IPS DF 6.9 (cell line): ENCODE results near the gene PLEKHA7.

Source experiments
- DNase-seq: peaks from one replicate; pipeline ENCODE4 v3.0.0-alpha.2; 2013; ENCODE audit warnings: low read depth, low spot score
- H3K27ac ChIP-seq: one replicate; pipeline ENCODE4 v1.5.1; 2013; ENCODE audit warnings: low read length, control low read depth
- H3K27me3 ChIP-seq: 2 replicates; pipeline ENCODE4 v1.6.1; 2013; ENCODE audit warnings: mild to moderate bottlenecking, low read length; ENCODE audit not compliant: control insufficient read depth, insufficient read depth
- H3K36me3 ChIP-seq: 2 replicates; pipeline ENCODE4 v1.6.1; 2013; ENCODE audit warnings: low read length; ENCODE audit not compliant: control insufficient read depth, insufficient read depth
- H3K4me1 ChIP-seq: 2 replicates; pipeline ENCODE4 v1.6.1; 2013; ENCODE audit warnings: low read length; ENCODE audit not compliant: control insufficient read depth, insufficient read depth
- H3K4me3 ChIP-seq: 2 replicates; pipeline ENCODE4 v1.5.1; 2013; ENCODE audit warnings: mild to moderate bottlenecking, low read length
- H3K9me3 ChIP-seq: 2 replicates; pipeline ENCODE4 v1.6.1; 2013; ENCODE audit warnings: low read length, inconsistent platforms; ENCODE audit not compliant: control insufficient read depth, insufficient read depth
- WGBS: extraction: QIAGEN DNeasy Blood & Tissue Kit; methylation state at CpG from one replicate; pipeline ENCODE4 v1.1.7; 2013; ENCODE audit warnings: mixed read lengths, missing lambda C conversion rate; ENCODE audit not compliant: insufficient read length, insufficient coverage; 5-methylcytosine and 5-hydroxymethylcytosine counted together

Gene PLEKHA7

GRCh38 chr11:16774936-16775613 is 239.1 kb downstream of the PLEKHA7 start:
- no peaks in the 10 kb centered on the region for H3K9me3 ChIP-seq
- no peak for DNase-seq
- H3K27me3 ChIP-seq: no peaks in the 10 kb centered on the region
- peaks cover 2% of the 10 kb centered on the region; the same call in 1 of the 2 replicates for H3K4me1 ChIP-seq
- no peaks in the 10 kb centered on the region; the same call in 1 of the 2 replicates for H3K36me3 ChIP-seq
- no peak overlapping the region for H3K27ac ChIP-seq
- no peak overlapping the region for H3K4me3 ChIP-seq
- WGBS: no CpG with 5 or more reads among the region's 11 CpGs

DNA sequence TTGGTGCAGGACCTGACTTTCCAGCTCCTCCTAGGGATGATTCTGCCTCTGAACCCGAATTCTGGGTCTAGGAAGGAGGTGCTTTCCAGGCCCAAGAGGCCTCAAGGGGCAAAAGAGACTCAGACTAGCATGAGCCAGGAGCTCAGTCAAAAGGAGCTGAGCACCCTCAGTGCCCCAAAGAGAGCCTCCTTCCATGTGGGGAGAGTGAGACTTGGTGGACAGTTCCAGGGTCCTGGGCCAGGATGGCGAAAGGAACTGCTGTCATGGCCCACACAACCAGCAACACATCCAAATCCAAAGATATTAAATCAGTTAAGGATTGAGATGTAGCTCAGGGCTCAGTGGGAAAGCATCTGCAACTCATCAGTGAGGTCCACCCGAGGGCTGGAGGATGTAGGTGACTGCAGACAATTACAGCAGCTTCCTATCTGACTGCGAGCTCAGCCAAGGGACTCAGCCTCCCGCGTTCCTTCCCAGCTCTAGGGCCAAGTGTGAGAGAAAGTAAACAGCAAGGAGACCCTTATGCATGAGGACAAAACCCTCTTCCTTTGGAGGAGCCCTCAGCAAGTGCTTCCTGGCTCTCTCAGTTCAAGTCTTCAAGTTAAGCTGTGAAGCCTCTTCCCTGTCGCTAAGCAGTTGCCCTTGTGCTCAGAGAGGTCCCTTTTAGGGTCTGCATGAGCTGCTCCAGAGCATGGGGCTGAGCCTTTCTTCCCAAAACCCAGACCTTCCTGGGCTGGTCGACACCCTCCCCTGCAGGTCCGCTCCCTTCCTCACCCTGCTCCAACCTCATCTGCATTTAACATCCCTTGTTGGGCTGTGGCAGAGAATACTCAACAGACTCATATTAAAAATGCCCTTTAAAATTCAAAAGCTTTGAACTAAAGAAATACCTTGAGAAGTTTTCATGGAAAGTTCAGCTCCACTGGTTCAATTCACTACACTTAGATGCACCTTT is 240.0 kb downstream of the PLEKHA7 start:
- Histone ChIP-seq H3K27me3 (no peaks in the 10 kb centered on the region), H3K36me3 (no peaks in the 10 kb centered on the region; the same call in 1 of the 2 replicates), H3K4me1 (peaks cover 2% of the 10 kb centered on the region; the same call in 1 of the 2 replicates), H3K9me3 (no peaks in the 10 kb centered on the region), H3K27ac (no peak overlapping the region), H3K4me3 (no peak overlapping the region)
- no peak for DNase-seq
- WGBS: no CpG with 5 or more reads among the region's 9 CpGs

GRCh38 chr11:16772141-16772512 is 242.1 kb downstream of the PLEKHA7 start:
- Histone ChIP-seq H3K36me3 (no peaks in the 10 kb centered on the region; the same call in 1 of the 2 replicates), H3K27me3 (no peaks in the 10 kb centered on the region), H3K27ac (no peak overlapping the region), H3K4me3 (no peak overlapping the region), H3K4me1 (peaks cover 2% of the 10 kb centered on the region; the same call in 1 of the 2 replicates), H3K9me3 (no peaks in the 10 kb centered on the region)
- DNase-seq: no peak
- WGBS: no CpG with 5 or more reads among the region's 2 CpGs

GRCh38 chr11:16771350-16772140 is 242.7 kb downstream of the PLEKHA7 start:
- Histone ChIP-seq H3K27ac (no peak overlapping the region), H3K27me3 (no peaks in the 10 kb centered on the region), H3K36me3 (no peaks in the 10 kb centered on the region; the same call in 1 of the 2 replicates), H3K4me1 (peaks cover 2% of the 10 kb centered on the region; the same call in 1 of the 2 replicates), H3K4me3 (no peak overlapping the region), H3K9me3 (no peaks in the 10 kb centered on the region)
- WGBS: no CpG with 5 or more reads among the region's 12 CpGs
- DNase-seq: no peak

DNA sequence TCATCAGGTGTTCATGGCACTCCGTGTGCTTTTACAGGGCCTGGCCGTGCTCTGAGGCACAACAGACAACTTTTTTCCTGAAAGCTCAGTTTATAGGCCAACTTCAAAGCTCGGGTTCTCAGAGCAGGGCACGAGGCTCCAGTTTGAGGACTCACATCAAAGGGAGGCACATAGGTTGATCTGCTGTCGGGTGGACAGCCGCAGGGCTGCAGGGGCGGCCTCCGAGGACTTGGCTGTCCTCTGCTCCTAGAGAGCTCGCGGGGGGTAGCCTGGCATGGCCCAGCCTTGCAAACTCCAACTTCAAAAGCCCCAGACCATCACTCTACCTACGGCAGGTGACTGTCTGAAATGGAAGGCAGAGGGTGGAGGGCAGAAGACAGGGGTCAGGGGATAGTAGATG is 244.2 kb downstream of the PLEKHA7 start:
- no CpG with 5 or more reads among the region's 11 CpGs for WGBS
- no peaks in the 10 kb centered on the region; the same call in 1 of the 2 replicates for H3K36me3 ChIP-seq

GRCh38 chr11:16769386-16769785 is 244.8 kb downstream of the PLEKHA7 start:
- Histone ChIP-seq H3K4me3 (no peak overlapping the region), H3K9me3 (no peaks in the 10 kb centered on the region), H3K36me3 (no peaks in the 10 kb centered on the region; the same call in 1 of the 2 replicates), H3K27me3 (no peaks in the 10 kb centered on the region), H3K27ac (no peak overlapping the region), H3K4me1 (no peaks in the 10 kb centered on the region)
- no peak for DNase-seq
- WGBS: no CpG with 5 or more reads among the region's 4 CpGs

More for the DNA sequence above, 244.2 kb downstream of the PLEKHA7 start:
- Histone ChIP-seq H3K4me3 (no peak overlapping the region), H3K4me1 (no peaks in the 10 kb centered on the region), H3K27ac (no peak overlapping the region), H3K27me3 (no peaks in the 10 kb centered on the region), H3K9me3 (no peaks in the 10 kb centered on the region)
- no peak for DNase-seq

DNA sequence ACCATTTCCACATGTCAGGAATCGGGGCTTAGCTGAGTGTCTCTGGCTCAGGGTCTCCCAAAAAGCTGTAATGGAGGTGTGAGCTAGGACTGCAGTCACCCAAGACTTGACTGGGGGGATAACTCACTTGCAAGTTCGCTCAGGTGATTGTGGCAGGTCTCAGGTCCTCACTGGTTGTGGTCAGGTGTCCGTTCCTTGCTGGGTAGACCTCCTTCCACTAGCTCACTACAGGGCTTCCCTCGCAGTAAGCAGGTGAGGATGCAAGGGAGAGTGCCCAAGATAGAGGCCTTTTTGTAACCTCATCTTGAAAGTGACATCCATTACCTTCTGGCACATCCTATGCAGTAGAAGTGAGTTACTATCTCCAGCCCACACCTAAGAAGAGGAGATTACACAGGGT is 246.3 kb downstream of the PLEKHA7 start:
- Histone ChIP-seq H3K9me3 (no peaks in the 10 kb centered on the region), H3K4me1 (no peaks in the 10 kb centered on the region), H3K36me3 (no peaks in the 10 kb centered on the region; the same call in 1 of the 2 replicates), H3K27me3 (no peaks in the 10 kb centered on the region), H3K27ac (no peak overlapping the region), H3K4me3 (no peak overlapping the region)
- no CpG with 5 or more reads among the region's 4 CpGs for WGBS
- no peak for DNase-seq

DNA sequence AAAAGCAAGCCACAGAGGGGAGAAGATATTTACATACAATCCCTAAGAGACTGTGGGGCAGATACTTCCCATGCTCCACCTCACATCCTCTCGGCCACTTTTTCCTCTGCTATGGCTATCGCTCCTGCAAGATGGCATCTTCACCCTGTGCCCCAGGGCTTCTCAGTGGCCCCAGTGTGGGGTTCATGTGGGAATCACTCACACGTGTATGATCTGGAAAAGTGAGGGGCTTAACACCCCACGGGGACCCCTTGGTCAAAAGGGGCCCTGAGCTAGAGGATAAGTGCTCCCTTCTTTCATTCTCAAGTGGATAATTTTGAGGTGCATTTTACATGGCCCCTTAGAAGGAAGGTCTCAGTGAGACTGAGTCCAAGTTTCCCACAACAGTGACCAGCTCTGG is 247.1 kb downstream of the PLEKHA7 start:
- H3K9me3 ChIP-seq: no peaks in the 10 kb centered on the region
- H3K27ac ChIP-seq: no peak overlapping the region
- H3K36me3 ChIP-seq: no peaks in the 10 kb centered on the region; the same call in 1 of the 2 replicates
- no peaks in the 10 kb centered on the region for H3K4me1 ChIP-seq
- WGBS: no CpG with 5 or more reads among the region's 4 CpGs
- no peak for DNase-seq
- no peaks in the 10 kb centered on the region for H3K27me3 ChIP-seq
- no peak overlapping the region for H3K4me3 ChIP-seq

DNA sequence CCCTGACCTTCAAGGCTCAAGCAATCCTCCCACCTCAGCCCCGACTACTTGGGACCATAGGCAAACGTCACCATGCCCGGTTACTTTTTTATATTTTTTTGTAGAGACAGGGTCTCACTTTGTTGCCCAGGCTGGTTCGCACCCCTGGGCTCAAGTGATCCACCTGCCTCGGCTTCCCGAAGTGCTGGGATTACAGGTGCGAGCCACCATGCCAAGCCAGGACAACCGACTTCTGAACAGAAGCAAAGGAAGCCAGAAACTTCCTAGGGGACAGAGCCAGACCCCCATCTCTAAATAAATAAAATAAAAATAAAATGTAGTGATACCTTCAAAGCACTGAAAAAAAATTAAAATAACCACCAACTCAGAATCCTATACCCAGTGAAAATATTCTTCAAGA is 249.3 kb downstream of the PLEKHA7 start:
- Histone ChIP-seq H3K4me3 (no peak overlapping the region), H3K4me1 (no peaks in the 10 kb centered on the region), H3K36me3 (no peaks in the 10 kb centered on the region), H3K9me3 (no peaks in the 10 kb centered on the region), H3K27me3 (no peaks in the 10 kb centered on the region), H3K27ac (no peak overlapping the region)
- DNase-seq: no peak
- WGBS: no CpG with 5 or more reads among the region's 8 CpGs

DNA sequence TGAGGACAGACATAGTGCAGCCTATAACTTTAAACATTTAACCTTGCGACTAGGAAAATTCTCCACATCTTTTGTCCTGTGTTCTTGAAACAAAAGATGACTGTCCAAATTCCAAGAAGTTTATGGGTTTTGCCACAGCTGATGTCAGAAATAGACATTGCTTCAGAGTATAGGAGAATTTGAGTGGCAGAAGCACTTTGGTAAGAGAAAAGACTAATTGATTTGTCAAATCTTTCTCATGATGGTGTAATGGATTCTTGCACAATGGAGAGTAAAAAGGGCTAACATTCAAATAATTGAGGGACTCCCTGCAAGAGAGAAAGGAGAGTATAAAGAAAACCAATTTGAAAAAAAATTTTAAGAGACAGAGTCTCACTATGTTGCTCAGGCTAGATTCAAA is 250.5 kb downstream of the PLEKHA7 start:
- no peaks in the 10 kb centered on the region for H3K9me3 ChIP-seq
- no CpG with 5 or more reads among the region's 1 CpG for WGBS
- H3K27me3 ChIP-seq: no peaks in the 10 kb centered on the region
- DNase-seq: no peak
- no peak overlapping the region for H3K4me3 ChIP-seq
- H3K27ac ChIP-seq: no peak overlapping the region
- H3K4me1 ChIP-seq: no peaks in the 10 kb centered on the region
- no peaks in the 10 kb centered on the region for H3K36me3 ChIP-seq
